Suppressor macrophage treated with lipopolysaccharide for 4 hours (primary cell): ENCODE data around the gene KRTAP10-10.
"Not testable (repeated sequence)": the region's sequence is repeated elsewhere in the genome, so short reads cannot be mapped to it uniquely, and the experiment has no call there.

Source experiments
- DNase-seq: peaks from one replicate; pipeline ENCODE4 v3.0.0-alpha.2; 2020

Gene KRTAP10-10

GRCh38 chr21:44637018-44637850, at the start of gene KRTAP10-10:
KRTAP10-10 (plus strand) TSS chr21:44637356; CDS start chr21:44637418, 62 bp downstream.
- no peak for DNase-seq

GRCh38 chr21:44589094-44589493, 48.1 kb upstream of the KRTAP10-10 start:
- no peak for DNase-seq

- DNase-seq: no peak
These were observed 47.4 kb upstream of the KRTAP10-10 start for GRCh38 chr21:44589586-44590305.

GRCh38 chr21:44590311-44590721, 46.8 kb upstream of the KRTAP10-10 start:
- DNase-seq: no peak

GRCh38 chr21:44590897-44591800, 46.0 kb upstream of the KRTAP10-10 start:
- DNase-seq: not testable (repeated sequence)

- not testable (repeated sequence) for DNase-seq
These were observed 45.4 kb upstream of the KRTAP10-10 start for GRCh38 chr21:44591801-44592130.

- DNase-seq: no peak
These were observed 44.5 kb upstream of the KRTAP10-10 start, which contains the start of gene KRTAP10-6 for GRCh38 chr21:44592446-44593311. KRTAP10-6 (minus strand) TSS chr21:44592505; CDS start chr21:44592484, 21 bp downstream.

GRCh38 chr21:44593598-44594405, 43.4 kb upstream of the KRTAP10-10 start:
- no peak for DNase-seq

- DNase-seq: no peak
These were observed 42.7 kb upstream of the KRTAP10-10 start for GRCh38 chr21:44594406-44594916.

- DNase-seq: no peak
These were observed 41.6 kb upstream of the KRTAP10-10 start for GRCh38 chr21:44595524-44595923.

GRCh38 chr21:44596068-44596725, 41.0 kb upstream of the KRTAP10-10 start:
- no peak for DNase-seq

- no peak for DNase-seq
These were observed 39.1 kb upstream of the KRTAP10-10 start for GRCh38 chr21:44598061-44598460.

- no peak for DNase-seq
These were observed 37.7 kb upstream of the KRTAP10-10 start for GRCh38 chr21:44599264-44600029.

GRCh38 chr21:44600118-44600978, 36.8 kb upstream of the KRTAP10-10 start, which contains the start of gene KRTAP10-7:
KRTAP10-7 (plus strand) TSS chr21:44600597; CDS start chr21:44600622, 25 bp downstream.
- not testable (repeated sequence) for DNase-seq

GRCh38 chr21:44601091-44601490, 36.1 kb upstream of the KRTAP10-10 start:
- not testable (repeated sequence) for DNase-seq

- DNase-seq: no peak
These were observed 35.3 kb upstream of the KRTAP10-10 start for GRCh38 chr21:44601596-44602462.

GRCh38 chr21:44602463-44602850, 34.7 kb upstream of the KRTAP10-10 start:
- DNase-seq: no peak
